ENCODE results near the gene DOCK1.

- no peak for TF ChIP-seq GATA2 (IDR thresholded peaks at IDR 0.05; ENCODE audit: low read depth, low read length)
- TF ChIP-seq GATA3 (IDR thresholded peaks at IDR 0.05; ENCODE audit: low read depth, low read length), result no peak
These were observed 377.8 kb downstream of the DOCK1 start for GRCh38 chr10:127283017-127283416.
